PC-3 (cell line): Measurements from ENCODE around the gene PF4V1.

Source experiments
- EZH2 ChIP-seq: fragments of 300-600 bp; sonication (generic); IDR thresholded peaks from one replicate; pipeline ENCODE4 v1.6.1; 2017; ENCODE audit warnings: antibody characterized with exemption, mild to moderate bottlenecking, low read length; ENCODE audit not compliant: unreplicated experiment
- TF ChIP-seq, protein P1 (sequence below): fragments of 300-600 bp; sonication (generic); conservative IDR thresholded peaks from 2 replicates; pipeline ENCODE4 v1.5.1; 2017; ENCODE audit warnings: antibody characterized with exemption, low read depth, mild to moderate bottlenecking, low read length

- no peak for TF ChIP-seq EZH2
- TF ChIP-seq, protein P1, sequence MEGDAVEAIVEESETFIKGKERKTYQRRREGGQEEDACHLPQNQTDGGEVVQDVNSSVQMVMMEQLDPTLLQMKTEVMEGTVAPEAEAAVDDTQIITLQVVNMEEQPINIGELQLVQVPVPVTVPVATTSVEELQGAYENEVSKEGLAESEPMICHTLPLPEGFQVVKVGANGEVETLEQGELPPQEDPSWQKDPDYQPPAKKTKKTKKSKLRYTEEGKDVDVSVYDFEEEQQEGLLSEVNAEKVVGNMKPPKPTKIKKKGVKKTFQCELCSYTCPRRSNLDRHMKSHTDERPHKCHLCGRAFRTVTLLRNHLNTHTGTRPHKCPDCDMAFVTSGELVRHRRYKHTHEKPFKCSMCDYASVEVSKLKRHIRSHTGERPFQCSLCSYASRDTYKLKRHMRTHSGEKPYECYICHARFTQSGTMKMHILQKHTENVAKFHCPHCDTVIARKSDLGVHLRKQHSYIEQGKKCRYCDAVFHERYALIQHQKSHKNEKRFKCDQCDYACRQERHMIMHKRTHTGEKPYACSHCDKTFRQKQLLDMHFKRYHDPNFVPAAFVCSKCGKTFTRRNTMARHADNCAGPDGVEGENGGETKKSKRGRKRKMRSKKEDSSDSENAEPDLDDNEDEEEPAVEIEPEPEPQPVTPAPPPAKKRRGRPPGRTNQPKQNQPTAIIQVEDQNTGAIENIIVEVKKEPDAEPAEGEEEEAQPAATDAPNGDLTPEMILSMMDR: no peak
These were observed 3.4 kb downstream of the PF4V1 start for GRCh38 chr4:73856518-73856917.
